Sigmoid colon (tissue), 7 donors: Measurements from ENCODE around the gene MRPL42. TPM values are rescaled to one million over a fixed set of nuclear protein-coding genes. Genes with fewer than 3 reads are reported as not detected.
"Not testable (repeated sequence)": the region's sequence is repeated elsewhere in the genome, so short reads cannot be mapped to it uniquely, and the experiment has no call there.

Source experiments
- DNase-seq: peaks from one replicate; pipeline ENCODE4 v3.0.0-alpha.2; 2019
- H3K27ac ChIP-seq, 4 donors: fragments of 200-600 bp; sonication (generic); one replicate each; pipeline ENCODE4 v1.5.1; 2016 to 2019; ENCODE audit warnings: mild to moderate bottlenecking in 1 of 4
- H3K27me3 ChIP-seq, 3 donors: fragments of 200-600 bp; sonication (generic); one replicate each; pipeline ENCODE4 v1.5.1; 2019; ENCODE audit warnings: mild to moderate bottlenecking in 1 of 3
- H3K36me3 ChIP-seq, 4 donors: fragments of 200-600 bp; sonication (generic); one replicate each; pipeline ENCODE4 v1.5.1; 2016 to 2019
- H3K4me1 ChIP-seq, 4 donors: fragments of 200-600 bp; sonication (generic); one replicate each; pipeline ENCODE4 v1.5.1; 2017 to 2019
- H3K4me3 ChIP-seq, 4 donors: fragments of 200-600 bp; sonication (generic); one replicate each; pipeline ENCODE4 v1.5.1; 2017 to 2019; ENCODE audit warnings: mild to moderate bottlenecking in 2 of 4, moderate library complexity in 1 of 4
- H3K9me3 ChIP-seq, 4 donors: fragments of 200-600 bp in 3 of 4; sonication (generic) in 3 of 4; one replicate each; pipeline versions ENCODE4 v1.5.1 to v1.6.1; 2013 to 2019
- CTCF ChIP-seq, 4 experiments: fragments of 450-650 bp in 3 of 4; fragments of 200-600 bp in 1 of 4; IDR thresholded peaks; one replicate each; pipeline ENCODE4 v1.5.1; 2016 to 2019; ENCODE audit warnings: antibody characterized with exemption in 4 of 4, mild to moderate bottlenecking in 3 of 4, moderate library complexity in 2 of 4
- EP300 ChIP-seq, 4 donors: sonication (generic); formaldehyde crosslinking; IDR thresholded peaks; one replicate each; pipeline ENCODE4 v1.6.1; 2017; ENCODE audit warnings: antibody characterized with exemption in 4 of 4
- POLR2A ChIP-seq, 2 donors: fragments of 450-650 bp; IDR thresholded peaks; one replicate each; pipeline ENCODE4 v1.6.1; 2016; ENCODE audit warnings: antibody characterized with exemption in 2 of 2, mild to moderate bottlenecking in 2 of 2, moderate library complexity in 2 of 2
- POLR2AphosphoS5 ChIP-seq, 4 donors: sonication (generic); formaldehyde crosslinking; IDR thresholded peaks; one replicate each; pipeline ENCODE4 v1.6.1; 2017; ENCODE audit warnings: antibody characterized with exemption in 4 of 4
- WGBS, 2 donors: extraction: QIAGEN DNeasy Blood & Tissue Kit; methylation state at CpG; one replicate each; pipeline ENCODE4 v1.1.7; 2013; 5-methylcytosine and 5-hydroxymethylcytosine counted together
- intact Hi-C: fragments of 100-400 bp; cut with DNase I; formaldehyde crosslinking; loops from one replicate; pipeline ENCODE4 v1.15.1; 2023
- polyA plus RNA-seq, 3 donors: library from polyadenylated mRNA; stranded (reverse); fragments of 200-250 nt; gene quantifications; one replicate each; pipeline ENCODE4 v1.2.3, GENCODE V29; 2013
- total RNA-seq, 4 donors: library from RNA; depleted of rRNA; stranded (reverse); fragments of >200 nt; gene quantifications; one replicate each; pipeline ENCODE4 v1.1.0, GENCODE V29; 2016
- donor health status: healthy with polysubstance abuse.
- donor health status: Bipolar disorder and iron deficiency.
- donor health status: healthy.

The MRPL42 gene
- total and polyA plus RNA-seq, 7 donors = 37.9 to 79.5 (median 48.1) TPM

GRCh38 chr12:93429852-93430251 lies 37.5 kb upstream of the MRPL42 start:
- WGBS, 2 donors = 91 to 98% methylated on average over 1 of the region's 1 CpG
- Histone ChIP-seq H3K27ac (no peak overlapping the region), H3K27me3 (no peaks in the 10 kb centered on the region), H3K4me1 (peaks cover 0 to 78% (median 58%) of the 10 kb centered on the region in 4 donors), H3K36me3 (no peaks in the 10 kb centered on the region), H3K4me3 (no peak overlapping the region), H3K9me3 (no peaks in the 10 kb centered on the region)
- TF ChIP-seq CTCF (IDR thresholded peaks at IDR 0.05) (no peak), POLR2AphosphoS5 (IDR thresholded peaks at IDR 0.05) (no peak), EP300 (IDR thresholded peaks at IDR 0.05) (no peak), POLR2A (IDR thresholded peaks at IDR 0.05) (no peak)
- intact Hi-C loops = no loop called here
- DNase-seq = no peak

- WGBS, 2 donors = 86 to 88% methylated on average over 4 of the region's 4 CpGs
Measured at GRCh38 chr12:93430280-93430679, 37.0 kb upstream of the MRPL42 start.

GRCh38 chr12:93432031-93432430 lies 35.3 kb upstream of the MRPL42 start:
- H3K9me3 ChIP-seq, DNase-seq, H3K27me3 ChIP-seq, H3K36me3 ChIP-seq, H3K4me3 ChIP-seq, intact Hi-C loops: not testable (repeated sequence)
- 93% methylated on average over 6 of the region's 6 CpGs for WGBS, 2 donors
- H3K27ac ChIP-seq = peak overlapping the region in 1 of 4 donors; percentile 29
- peaks cover 0 to 66% (median 50%) of the 10 kb centered on the region in 4 donors for H3K4me1 ChIP-seq

More at GRCh38 chr12:93430280-93430679, 37.0 kb upstream of the MRPL42 start:
- DNase-seq = no peak
- H3K4me1 ChIP-seq = peaks cover 0 to 78% (median 58%) of the 10 kb centered on the region in 4 donors
- H3K36me3 ChIP-seq = no peaks in the 10 kb centered on the region
- no peaks in the 10 kb centered on the region for H3K27me3 ChIP-seq
- intact Hi-C loops = no loop called here
- TF ChIP-seq POLR2AphosphoS5 (IDR thresholded peaks at IDR 0.05) = no peak
- TF ChIP-seq CTCF (IDR thresholded peaks at IDR 0.05) = no peak
- TF ChIP-seq EP300 (IDR thresholded peaks at IDR 0.05) = no peak
- TF ChIP-seq POLR2A (IDR thresholded peaks at IDR 0.05) = no peak
- no peaks in the 10 kb centered on the region for H3K9me3 ChIP-seq
- no peak overlapping the region for H3K4me3 ChIP-seq
- no peak overlapping the region for H3K27ac ChIP-seq

GRCh38 chr12:93434256-93434865 lies 33.0 kb upstream of the MRPL42 start:
- no peaks in the 10 kb centered on the region for H3K27me3 ChIP-seq
- TF ChIP-seq POLR2AphosphoS5 (IDR thresholded peaks at IDR 0.05) (no peak), CTCF (IDR thresholded peaks at IDR 0.05) (no peak), POLR2A (IDR thresholded peaks at IDR 0.05) (no peak), EP300 (IDR thresholded peaks at IDR 0.05) (no peak)
- DNase-seq = no peak
- H3K4me3 ChIP-seq = no peak overlapping the region
- H3K9me3 ChIP-seq = no peaks in the 10 kb centered on the region
- intact Hi-C loops = no loop called here
- H3K36me3 ChIP-seq = no peaks in the 10 kb centered on the region
- peaks cover 0 to 67% (median 47%) of the 10 kb centered on the region in 4 donors for H3K4me1 ChIP-seq
- H3K27ac ChIP-seq = peak overlapping the region in 3 of 4 donors; percentile 38 to 65 (median 65)
- 65 to 79% methylated on average over 5 of the region's 5 CpGs for WGBS, 2 donors

- DNase-seq = no peak
- Histone ChIP-seq H3K4me1 (peaks cover 0 to 77% (median 55%) of the 10 kb centered on the region in 4 donors), H3K36me3 (no peaks in the 10 kb centered on the region), H3K4me3 (no peak overlapping the region), H3K27ac (no peak overlapping the region), H3K27me3 (no peaks in the 10 kb centered on the region), H3K9me3 (no peaks in the 10 kb centered on the region)
- WGBS, 2 donors = 79 to 83% methylated on average over 3 of the region's 3 CpGs
- TF ChIP-seq EP300 (IDR thresholded peaks at IDR 0.05) (no peak), POLR2AphosphoS5 (IDR thresholded peaks at IDR 0.05) (no peak), POLR2A (IDR thresholded peaks at IDR 0.05) (no peak), CTCF (IDR thresholded peaks at IDR 0.05) (no peak)
- intact Hi-C loops = no loop called here
Measured at GRCh38 chr12:93438266-93439050, 28.9 kb upstream of the MRPL42 start.
